GM20000 (cell line): ENCODE measurements around the gene GLYR1.

Source experiments
- DNase-seq: peaks from one replicate; pipeline ENCODE4 v3.0.0; 2012; ENCODE audit warnings: low spot score
- CTCF ChIP-seq: IDR thresholded peaks from 2 replicates; pipeline ENCODE4 v1.5.1; 2012; ENCODE audit warnings: mild to moderate bottlenecking, control low read depth; ENCODE audit errors: extremely low read depth, missing control alignments

GLYR1 gene

DNA sequence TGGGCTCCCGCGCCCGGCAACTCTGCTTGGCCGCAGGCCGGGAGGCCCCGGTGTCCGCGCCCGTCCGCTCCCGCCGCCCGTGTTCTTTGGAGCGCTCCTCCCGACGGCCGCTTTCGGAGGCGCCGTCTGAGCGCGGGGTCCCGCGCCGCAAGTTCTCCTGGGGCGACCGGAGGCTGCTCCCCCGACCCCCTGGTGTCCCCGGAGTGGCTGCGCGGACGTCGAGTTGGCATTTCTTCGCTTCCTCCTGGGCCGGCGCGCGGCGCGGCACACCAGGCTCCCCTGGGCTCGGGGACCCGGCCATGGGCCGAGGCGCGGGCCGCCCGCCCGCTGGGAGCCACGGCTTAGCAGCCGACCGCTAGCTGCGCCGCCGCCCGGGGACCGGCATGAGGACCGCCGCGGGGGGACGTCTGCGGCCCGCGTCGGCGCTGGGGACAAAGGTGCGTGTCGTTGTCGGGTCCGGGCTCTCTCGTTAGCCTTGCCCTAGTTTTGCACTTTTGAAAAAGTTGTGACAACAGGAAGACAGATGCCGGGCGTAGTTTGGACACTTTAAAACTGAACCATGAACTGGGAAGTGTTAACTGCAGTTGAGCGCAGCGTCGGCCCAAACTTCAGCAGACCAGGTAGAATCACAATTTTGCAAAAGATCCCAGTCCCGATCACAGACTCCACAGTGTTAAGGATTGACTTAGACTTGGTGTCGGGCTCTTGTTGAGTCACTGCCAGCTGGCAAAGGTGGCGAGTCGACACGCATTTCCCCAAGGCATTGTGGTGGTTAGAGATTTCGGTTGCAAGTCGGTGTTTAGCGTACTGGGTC lies 893 bp upstream of the GLYR1 start:
- DNase-seq = peak; percentile 63
- TF ChIP-seq CTCF = no peak

DNA sequence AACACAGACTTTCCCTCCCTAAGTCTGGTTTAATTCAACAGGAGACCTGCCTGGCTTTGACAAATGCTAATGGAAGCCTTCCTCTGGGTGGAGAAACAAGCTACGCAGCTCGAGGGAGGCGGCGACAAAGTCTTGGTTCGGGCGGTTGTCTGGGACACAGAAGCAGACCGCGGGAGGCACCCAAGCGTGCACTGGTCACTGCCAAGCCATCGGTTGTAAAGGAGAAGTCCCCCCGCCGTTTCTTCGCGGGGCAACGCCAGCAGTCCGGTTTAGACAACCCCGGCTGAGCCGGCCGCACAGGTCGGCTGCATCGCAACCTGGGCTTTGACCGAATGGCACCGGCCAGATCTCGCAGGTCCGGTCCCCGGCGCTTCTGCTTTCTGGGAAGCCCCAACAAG lies 586 bp downstream of the GLYR1 start:
- no peak for TF ChIP-seq CTCF
- peak; percentile 54 for DNase-seq

DNA sequence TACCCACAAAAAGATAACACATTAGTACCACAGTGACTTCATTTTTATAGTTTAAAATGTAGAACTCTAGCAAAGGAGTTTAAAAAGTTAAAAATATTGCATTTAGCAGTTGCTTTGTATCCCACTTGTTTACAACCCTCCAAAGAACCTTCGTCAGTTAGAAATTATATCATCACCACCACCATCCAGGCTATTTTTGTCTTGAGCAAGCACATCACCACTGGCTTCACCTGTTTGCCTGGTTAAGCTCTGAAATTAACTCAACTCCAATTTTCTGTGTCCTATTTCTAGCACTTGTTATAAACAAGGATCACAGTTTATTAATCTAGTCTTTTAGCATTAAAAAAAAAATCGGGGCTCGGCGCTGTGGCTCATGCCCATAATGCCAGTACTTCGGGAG lies 6.1 kb downstream of the GLYR1 start:
- no peak for TF ChIP-seq CTCF
- DNase-seq = no peak

GRCh38 chr16:4839942-4840341 lies 7.1 kb downstream of the GLYR1 start:
- TF ChIP-seq CTCF = no peak
- DNase-seq = no peak

DNA sequence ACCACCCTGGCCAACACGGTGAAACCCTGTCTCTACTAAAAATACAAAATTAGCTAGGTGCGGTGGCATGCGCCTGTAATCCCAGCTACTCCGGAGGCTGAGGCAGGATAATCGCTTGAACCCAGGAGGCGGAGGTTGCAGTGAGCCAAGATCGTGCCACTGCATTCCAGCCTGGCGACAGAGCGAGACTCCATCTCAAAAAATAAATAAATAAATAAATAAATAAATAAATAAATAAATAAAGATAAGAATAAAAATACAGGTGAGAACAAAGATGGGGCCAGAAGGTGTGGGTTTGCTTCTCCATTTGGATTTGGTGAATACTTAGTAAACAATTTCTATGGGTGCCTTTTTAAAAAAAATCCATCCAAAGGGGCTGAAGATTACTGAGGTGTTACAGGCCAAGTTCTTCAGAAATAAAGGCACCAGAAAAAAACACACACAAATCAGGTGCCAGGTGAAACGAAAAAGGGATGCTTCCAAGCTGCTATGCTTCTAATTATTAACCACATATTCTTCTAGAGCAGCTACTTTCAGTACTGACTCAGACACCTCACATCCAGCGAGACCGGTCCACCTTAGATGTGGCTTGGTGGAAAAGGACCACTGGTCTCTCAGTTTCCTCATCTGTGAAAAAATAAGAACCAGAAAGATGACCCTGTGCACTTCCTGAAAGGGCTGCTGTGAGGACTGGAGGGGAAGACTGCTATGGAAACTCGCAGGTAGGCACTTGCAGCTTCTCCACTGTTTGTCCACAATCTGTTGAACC lies 9.2 kb downstream of the GLYR1 start:
- DNase-seq = peak; percentile 25
- TF ChIP-seq CTCF = no peak

- no peak for TF ChIP-seq CTCF
- no peak for DNase-seq
Measured at GRCh38 chr16:4836727-4837126, 10.4 kb downstream of the GLYR1 start.

GRCh38 chr16:4833584-4833983 lies 13.5 kb downstream of the GLYR1 start:
- TF ChIP-seq CTCF = no peak
- DNase-seq = no peak
